Suppressor macrophage treated with lipopolysaccharide for 1 hour (primary cell): ENCODE data around the gene CACYBP.
"Not testable (repeated sequence)": the region's sequence is repeated elsewhere in the genome, so short reads cannot be mapped to it uniquely, and the experiment has no call there.

ENCODE experiments used
- DNase-seq, 3 donors: peaks; one replicate each; pipeline ENCODE4 v3.0.0-alpha.2; 2020 to 2022

Gene CACYBP

DNA sequence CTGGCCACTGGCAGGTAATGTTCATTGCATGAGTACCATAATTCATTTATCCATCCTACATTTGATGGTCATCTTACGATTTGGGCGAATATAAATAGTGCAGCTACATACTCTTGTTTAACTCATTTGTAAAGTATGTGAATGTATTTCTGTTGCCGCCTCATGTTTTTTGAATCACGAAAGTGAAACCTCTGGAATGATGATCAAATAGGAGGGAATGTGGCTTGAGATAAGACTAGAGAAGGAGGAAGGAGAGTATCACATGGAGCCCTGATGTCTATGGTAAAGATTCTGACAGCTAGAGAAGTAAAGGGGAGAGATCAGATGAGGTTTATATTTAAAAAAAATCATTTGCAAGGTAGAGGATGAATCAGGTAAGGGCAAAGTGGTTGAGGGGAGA, 15.5 kb downstream of the CACYBP start:
- DNase-seq: no peak

DNA sequence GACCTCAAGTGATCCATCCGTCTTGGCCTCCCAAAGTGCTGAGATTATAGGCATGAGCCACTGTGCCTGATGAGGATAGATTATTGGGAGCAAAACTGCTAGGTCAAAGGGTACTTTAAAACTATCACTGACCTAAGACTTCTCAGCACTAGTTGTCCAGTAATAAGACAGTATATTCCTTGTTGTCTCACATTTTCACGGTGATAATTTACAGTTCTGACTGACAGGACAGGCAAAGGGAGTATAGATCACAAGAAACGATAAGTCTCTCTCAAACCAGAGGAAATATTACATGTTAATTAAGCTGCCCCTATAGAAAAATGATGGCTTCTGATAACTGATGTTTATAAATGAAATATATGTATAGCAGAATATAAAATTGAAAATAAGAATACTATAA, 19.8 kb downstream of the CACYBP start:
- DNase-seq: no peak

DNA sequence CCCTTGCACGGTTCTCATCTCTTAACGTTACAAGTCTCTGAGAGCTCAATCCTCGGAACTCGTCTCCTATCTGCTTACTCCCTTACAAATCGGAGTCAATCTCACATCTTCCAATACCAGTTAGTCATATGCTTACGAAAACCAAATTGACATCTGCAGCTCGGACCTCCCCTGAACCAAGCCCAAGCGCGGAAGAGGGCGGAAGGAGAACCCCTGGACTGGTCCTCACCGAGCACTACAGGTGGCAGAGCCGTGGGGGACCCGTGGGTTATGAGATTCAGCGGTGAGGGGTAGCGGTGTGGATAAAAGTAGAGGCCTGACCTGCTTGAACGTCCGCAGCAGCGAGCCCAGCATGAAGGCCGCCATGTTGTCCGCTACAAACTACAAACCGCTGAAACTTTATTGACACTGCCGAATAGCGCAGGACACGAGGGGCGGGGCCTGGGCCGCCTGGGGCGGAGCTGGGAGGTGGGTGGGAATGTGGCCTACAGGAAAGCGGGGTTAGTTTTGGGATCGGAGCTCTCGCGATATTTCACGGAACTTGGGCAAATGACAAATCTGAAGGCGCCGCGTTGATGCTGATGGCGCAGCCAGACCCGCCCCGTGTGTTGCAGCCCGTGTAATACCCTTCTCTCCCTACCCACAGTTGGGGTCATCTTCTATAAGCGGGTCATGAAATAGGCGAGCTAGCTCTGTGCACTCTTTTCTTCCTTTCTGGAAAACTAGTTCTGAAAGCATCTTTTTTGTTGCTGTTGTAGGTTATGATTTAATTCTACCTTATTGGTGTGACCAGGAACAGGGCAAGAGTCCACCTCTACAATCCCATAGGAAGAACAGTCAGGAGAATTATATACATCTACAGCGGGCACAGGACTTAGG, 23.5 kb downstream of the CACYBP start, which contains the start of gene MRPS14:
Gene MRPS14, minus strand, starts transcription at position 383 of the 879 bp plus-strand sequence. Its CDS starts 17 bp downstream, at position 366.
- peak; percentile 98 to 99 (median 98) for DNase-seq

DNA sequence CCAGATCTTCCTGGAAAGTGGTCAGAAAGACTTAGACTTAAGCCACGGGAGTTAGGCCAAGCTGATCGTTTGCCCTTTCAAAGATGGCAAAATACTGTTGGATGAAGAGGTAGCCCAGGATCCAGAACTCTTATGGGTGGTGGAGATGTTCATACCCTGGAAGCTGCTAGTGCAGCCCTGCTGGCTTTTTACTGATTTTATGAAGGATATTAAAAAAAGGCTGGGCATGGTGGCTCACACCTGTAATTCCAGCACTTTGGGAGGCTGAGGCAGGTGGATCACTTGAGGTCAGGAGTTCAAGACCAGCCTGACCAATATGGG, 24.1 kb downstream of the CACYBP start:
- DNase-seq: not testable (repeated sequence)

DNA sequence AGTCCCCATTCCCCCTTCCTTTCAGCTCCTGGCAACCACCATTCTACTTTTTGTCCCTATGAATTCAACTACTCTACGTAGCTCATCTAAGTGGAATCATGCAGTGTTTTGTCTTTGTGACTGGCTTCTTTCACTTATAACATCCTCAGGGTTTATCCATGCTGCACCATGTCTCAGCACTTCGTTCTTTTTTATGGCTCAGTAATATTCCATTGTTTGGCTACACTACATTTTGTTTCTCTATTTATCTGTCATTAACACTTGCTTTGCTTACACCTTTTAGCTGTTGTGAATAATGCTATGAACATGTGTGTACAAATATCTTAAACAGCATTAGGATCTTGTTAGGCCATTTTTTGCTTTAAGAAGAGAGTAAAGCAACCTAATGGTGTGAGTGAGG, 25.0 kb downstream of the CACYBP start:
- no peak for DNase-seq

DNA sequence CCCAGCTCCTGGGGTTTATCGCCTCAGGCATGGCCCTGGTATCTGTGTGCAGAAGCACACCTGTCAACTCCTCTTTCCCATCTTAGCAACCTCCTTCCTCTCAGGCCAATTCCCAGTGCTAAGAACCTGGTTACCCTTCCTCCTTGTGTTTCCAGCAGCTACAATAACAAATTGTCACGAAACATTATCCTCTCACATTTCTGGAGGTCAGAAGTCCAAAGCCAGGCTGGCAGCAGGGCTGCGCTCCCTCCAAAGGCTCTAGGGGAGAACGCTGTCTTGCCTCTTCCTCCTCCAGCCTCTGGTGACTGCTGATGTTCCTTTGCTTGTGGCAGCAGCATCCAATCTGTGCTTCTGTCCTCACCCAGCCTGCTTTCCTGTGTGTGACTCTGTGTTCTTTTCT, 34.2 kb downstream of the CACYBP start:
- no peak for DNase-seq

DNA sequence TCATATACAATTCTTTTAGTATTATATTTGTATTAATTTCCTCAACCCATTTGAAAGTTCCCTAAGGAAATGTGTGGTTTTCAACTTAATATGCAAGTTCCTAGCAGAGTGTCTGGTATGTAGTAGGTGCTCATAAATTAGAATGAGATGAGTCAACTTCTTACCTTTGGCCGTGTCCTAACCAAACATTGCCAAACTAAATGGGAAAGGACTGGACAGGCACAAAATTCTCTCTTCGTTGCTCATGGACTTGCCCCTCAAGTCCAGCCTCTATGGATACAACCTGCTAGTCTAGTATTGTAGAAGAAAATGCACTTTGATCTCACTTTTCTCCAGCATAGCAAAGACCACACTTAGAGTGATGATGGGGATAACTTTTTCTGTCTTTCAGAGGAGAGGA, 35.0 kb downstream of the CACYBP start:
- no peak for DNase-seq

DNA sequence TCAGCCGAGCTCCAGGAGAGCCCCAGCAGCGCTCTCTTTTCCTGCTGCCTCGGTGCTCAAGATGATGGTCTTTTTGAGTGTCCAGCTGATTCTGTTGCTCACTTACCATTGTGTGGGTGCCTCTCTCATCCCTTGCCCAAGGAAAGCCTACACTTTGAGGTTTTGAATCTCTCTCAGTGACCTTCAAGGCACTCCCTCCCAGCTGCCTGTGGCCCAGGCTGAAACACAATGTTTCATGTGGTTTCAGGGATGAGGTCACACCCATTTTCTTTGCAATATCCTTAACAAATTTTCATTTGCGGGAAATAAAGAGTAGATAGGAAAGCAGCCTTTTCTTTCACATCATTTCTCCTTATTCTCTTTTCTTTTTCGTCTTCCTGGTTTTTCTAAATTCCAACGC, 36.1 kb downstream of the CACYBP start:
- DNase-seq: peak in 2 of 3 donors; percentile 19 to 42

DNA sequence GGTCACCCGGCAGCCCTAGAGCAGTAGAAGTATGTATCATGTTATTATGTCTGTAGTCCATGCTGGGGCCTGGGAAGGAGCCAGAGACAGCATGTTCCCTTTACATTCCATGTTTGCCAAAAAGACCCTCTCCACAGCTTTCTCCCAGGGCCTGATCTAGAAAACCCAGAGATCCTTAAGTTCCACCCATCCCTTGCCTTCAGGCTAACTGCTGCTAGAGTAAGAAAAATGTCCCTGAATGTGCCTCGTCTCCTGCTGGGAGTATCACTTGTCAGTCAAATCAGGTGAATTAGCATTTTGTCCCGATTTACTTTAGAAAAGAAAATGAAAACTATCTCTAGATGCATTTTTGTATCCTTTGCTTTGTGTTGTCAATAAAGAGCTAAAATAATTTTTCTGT, 36.7 kb downstream of the CACYBP start:
- no peak for DNase-seq

DNA sequence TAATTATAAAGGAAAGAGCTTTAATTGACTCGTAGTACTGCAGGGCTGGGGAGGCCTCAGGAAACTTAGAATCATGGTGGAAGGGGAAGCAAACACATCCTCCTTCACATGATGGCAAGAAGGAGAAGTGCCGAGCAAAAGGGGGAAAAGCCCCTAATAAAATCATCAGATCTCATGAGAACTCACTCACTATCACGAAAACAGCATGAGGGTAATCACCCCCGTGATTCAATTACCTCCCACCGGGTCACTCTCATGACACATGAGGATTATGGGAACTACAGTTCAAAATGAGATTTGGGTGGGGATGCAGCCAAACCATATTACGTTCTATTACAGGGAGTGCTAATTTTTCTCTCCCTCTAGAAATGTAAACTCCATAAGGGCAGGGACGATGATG, 37.7 kb downstream of the CACYBP start:
- peak; percentile 63 to 73 (median 63) for DNase-seq

DNA sequence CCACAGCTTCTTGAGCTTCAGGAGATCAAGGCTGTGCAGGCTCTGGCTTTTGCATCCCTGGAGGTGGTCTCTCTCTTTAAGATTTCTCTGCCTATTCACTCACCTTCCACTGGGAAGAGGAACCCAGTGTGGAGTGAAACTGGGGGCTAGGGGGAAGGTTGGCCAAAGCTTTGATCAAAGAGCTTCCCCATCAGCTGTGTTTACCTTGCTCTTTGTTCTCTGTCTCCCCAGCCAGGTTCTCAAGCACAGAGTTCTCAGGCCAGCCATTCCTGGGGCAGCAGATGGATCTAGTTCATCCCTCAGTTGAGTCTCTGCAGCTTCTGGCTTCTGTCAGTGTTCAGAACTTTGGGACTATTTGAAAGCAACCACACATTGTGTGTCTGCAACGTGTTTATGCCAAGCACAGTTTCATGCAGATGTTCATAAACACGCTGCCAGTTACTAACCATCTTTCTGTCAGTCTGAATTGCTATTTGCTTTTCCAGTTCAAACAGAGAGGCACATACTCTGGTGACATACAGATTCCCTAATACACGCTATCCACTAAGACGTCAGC, 40.7 kb downstream of the CACYBP start:
- peak in 1 of 3 donors; percentile 9 for DNase-seq

DNA sequence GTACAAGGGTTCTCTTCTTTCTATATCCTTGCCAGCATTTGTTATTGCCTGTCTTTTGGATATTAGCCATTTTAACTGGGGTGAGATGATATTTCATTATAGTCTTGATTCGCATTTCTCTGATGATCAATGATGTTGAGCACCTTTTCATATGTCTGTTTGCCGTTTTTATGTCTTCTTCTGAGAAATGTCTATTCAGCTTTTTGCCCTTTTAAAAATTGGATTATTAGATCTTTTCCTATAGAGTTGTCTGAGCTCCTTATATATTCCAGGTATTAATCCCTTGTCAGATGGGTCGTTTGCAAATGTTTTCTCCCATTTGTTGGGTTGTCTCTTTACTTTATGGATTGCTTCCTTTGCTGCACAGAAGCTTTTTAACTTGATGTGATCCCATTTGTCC, 42.9 kb downstream of the CACYBP start:
- no peak for DNase-seq

DNA sequence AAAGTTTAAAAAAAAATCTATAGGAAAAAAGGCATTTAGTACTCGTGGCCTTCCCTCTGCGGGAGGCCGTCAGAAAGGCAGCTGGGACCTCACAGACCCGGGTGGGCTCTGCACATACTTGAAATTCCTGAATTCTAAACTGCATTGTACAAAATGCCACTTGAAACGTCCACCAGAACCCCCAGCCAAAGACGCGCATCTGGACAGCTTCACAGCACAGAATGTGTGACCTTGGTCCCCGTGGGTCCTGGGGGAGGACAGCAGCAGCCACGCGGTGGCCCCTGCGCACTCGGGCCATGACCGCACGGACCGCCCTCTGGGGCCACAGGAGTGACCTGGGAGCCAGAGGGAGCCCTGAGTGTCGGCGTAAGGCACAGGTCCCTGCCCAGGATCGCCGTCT, 44.1 kb downstream of the CACYBP start:
- DNase-seq: no peak

DNA sequence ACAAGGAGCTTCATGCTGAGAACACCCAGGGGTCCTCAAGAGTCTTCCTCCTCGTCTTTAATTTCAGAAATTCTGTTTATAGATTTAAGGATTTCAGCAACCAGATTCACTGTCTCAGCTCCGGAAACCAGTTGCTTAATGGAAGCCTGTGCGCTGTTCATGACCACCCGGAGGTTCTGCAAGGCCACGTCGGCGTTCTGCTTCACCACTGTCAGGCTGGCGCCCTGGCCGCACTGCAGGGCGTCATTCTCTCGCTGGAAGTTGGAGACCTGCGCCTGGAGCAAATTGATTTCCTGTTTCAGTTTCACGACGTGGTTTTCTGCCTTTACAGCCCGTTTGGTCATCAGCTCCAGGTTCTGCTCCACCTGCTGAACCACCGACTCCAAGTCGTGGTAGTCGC, 44.8 kb downstream of the CACYBP start:
- peak in 1 of 3 donors; percentile 14 for DNase-seq

DNA sequence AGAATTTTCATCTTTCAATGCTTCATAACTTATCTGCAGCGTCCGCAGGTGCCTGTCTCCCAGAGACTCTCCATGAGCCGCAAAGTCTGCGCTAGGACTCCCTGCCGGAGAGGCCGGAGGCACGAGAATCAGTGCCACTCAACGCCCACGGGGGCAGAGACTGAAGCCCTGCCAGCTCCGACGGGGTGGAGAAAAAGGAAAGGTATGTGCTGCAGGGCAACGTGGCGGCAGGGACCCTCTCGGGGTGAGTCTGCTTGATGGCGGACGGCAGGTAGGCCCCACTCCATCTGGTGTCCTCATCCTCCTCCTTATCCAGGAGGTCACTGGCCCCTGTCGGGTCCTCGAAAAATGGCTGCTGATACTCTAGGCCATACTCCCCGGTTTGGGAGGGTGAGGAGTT, 45.4 kb downstream of the CACYBP start:
- no peak for DNase-seq

DNA sequence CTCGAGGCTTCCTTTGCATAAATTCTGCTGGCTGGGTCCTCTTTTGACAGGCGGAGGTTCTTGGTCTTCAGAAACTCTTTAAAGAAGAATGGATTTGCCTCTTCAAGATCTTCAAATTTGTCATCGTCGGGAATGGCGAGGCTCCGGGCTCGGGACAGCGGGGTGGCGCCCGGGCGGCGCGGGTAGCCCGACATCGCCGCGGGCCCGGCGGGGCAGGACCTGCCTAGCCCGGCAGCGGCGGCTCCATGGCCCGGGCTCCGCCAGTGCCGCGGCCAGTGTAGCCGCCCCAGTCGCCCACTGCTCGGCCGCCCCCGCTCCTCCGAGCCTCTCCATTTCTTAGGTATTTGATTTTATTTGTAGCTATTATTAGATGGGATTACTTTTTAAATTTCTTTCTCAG, 45.8 kb downstream of the CACYBP start:
- no peak for DNase-seq

DNA sequence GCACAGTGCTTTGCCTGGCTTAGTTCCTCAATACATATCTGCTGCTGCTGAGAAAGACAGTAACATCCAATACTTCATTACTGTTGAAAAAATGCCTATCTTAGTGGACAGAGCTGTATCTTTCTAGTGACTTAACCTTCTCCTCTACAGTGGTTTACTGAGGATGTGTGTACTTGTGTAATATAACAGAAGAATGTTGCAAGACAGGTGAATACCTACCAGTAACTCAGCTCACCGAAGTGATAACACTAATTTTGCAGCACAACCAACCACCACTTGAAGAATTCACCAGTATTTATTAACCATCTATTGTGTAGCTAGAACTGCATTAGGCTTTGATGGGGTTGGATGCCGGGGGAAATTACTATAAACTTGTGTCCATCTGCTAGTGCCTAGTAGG, 51.2 kb downstream of the CACYBP start:
- no peak for DNase-seq

DNA sequence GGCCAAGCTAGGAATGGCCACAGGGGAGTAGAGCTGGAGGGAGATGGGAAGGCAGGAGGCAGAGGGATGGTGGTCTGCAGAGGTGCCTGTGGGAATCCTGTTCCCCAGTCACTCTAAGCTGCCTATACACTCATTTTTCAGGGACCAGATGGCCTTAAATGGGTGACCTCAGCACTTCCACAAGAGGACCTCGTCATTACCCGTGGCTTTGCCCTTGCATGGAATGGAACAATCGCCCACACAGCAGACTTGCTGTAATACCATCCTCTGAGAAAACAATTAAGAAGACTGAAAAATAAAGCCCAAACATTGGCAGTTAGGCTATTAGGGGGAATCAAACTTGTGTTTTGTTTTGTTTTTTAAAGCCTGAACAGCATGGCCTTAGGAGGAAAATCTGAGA, 55.0 kb downstream of the CACYBP start:
- DNase-seq: peak; percentile 30 to 54 (median 50)
